VCaP (cell line): ENCODE data around the gene SFRP4.
A peak's percentile ranks its signal among the peaks of the same experiment; 100 is the strongest.

Source experiments
- H3K27ac ChIP-seq: fragments of 450-650 bp; 2 replicates; pipeline ENCODE4 v1.5.1; 2017
- TF ChIP-seq, protein P1 (sequence below): fragments of 450-650 bp; conservative IDR thresholded peaks from 2 replicates; pipeline ENCODE4 v1.5.1; 2017; ENCODE audit warnings: mild to moderate bottlenecking, moderate library complexity

Gene SFRP4

DNA sequence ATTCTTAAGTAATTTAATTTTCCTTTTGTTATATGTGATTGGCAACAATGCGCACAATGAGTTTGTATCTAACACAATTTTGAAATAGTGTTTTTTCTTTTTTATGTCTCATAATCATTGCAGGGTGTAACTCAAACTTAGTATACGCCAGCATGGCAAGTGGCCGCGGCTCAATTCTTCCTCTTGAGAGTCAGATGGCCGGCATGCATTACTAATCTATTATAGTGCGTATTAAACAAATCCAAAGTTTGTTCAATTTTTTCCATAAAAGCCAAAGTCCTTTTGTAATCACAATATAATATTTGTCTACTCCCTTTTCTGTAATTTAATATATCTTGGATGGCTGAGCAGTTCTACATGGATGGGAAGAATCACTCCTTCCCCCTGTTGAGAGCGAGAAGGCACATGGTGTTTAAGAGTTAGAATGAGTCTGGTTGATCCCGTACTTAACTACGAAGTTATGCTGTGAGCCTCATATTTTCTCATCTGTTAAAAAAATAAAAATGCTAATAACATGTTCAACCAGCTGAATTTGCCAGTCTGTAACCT is 16.5 kb upstream of the SFRP4 start:
- no peak overlapping the region for H3K27ac ChIP-seq

DNA sequence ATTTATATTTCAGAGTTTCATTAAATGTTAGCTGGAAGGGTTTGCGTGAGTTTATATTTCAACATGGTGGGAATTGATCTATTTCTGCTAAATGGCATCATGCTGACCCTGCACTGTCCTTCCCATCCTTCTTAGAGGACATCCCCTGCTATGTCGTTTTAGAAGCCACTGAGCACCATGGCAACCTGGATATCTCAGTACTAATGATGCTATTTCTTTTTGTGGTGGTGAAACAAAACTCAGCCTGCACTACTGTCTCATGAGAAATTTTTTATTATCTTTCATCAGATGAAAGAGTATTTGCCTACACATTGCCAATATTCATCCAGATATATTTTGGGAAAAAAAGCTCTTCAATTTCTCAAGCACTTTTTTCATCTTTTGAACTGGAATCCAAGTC is 15.9 kb upstream of the SFRP4 start:
- no peak overlapping the region for H3K27ac ChIP-seq
- TF ChIP-seq, protein P1, sequence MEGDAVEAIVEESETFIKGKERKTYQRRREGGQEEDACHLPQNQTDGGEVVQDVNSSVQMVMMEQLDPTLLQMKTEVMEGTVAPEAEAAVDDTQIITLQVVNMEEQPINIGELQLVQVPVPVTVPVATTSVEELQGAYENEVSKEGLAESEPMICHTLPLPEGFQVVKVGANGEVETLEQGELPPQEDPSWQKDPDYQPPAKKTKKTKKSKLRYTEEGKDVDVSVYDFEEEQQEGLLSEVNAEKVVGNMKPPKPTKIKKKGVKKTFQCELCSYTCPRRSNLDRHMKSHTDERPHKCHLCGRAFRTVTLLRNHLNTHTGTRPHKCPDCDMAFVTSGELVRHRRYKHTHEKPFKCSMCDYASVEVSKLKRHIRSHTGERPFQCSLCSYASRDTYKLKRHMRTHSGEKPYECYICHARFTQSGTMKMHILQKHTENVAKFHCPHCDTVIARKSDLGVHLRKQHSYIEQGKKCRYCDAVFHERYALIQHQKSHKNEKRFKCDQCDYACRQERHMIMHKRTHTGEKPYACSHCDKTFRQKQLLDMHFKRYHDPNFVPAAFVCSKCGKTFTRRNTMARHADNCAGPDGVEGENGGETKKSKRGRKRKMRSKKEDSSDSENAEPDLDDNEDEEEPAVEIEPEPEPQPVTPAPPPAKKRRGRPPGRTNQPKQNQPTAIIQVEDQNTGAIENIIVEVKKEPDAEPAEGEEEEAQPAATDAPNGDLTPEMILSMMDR: no peak

More for the DNA sequence above, 16.5 kb upstream of the SFRP4 start:
- TF ChIP-seq, protein P1: no peak

GRCh38 chr7:37930226-37930948 is 13.8 kb upstream of the SFRP4 start:
- TF ChIP-seq, protein P1: no peak
- peak overlapping the region; percentile 64 for H3K27ac ChIP-seq

GRCh38 chr7:37928878-37929277 is 12.3 kb upstream of the SFRP4 start:
- TF ChIP-seq, protein P1: no peak
- no peak overlapping the region for H3K27ac ChIP-seq

DNA sequence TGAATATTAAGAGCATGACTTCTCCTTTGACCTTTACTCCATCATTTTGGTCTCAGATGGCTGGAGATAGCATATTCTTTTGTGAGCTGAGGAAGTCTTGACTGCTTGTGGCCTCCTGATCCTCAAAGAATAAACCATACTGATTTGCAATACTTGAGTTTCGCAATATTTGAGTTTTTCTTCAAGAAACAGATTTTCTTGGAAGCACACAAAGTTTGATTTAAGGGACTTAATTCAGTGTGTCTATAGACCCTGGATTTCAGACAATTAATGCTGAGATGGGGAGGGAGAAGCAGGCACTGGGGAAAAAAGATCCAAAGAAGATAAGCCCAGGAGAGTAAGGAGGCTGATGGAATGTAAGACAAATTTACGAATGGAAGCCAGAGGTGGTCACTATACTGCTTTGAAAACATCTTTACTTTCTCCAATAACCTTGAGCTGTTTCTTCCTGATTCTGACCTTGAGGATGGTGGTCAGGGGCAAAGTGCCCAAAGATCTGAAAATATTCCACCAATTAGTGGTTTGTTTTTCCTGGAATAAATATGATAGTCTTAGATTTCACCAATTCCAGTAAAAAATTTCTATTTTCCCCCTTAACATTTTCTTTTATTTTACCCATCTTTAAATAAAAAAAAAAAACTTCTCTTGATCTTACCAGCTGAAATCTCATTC is 11.3 kb upstream of the SFRP4 start:
- TF ChIP-seq, protein P1: no peak
- peak overlapping the region; percentile 68 for H3K27ac ChIP-seq

- TF ChIP-seq, protein P1: no peak
- peak overlapping the region; percentile 68 for H3K27ac ChIP-seq
These were observed 9.0 kb upstream of the SFRP4 start for GRCh38 chr7:37925620-37926019.

- H3K27ac ChIP-seq: no peak overlapping the region
- TF ChIP-seq, protein P1: no peak
These were observed 7.9 kb upstream of the SFRP4 start for GRCh38 chr7:37924491-37925041.
